KMS-11 (cell line): Measurements from ENCODE around the gene MGMT.

Experiments
- H2AFZ ChIP-seq: fragments of 200-600 bp; sonication (generic); 2 replicates; pipeline ENCODE4 v1.6.1; 2016; ENCODE audit warnings: antibody characterized with exemption, mixed run types, low read depth
- H3K27ac ChIP-seq: fragments of 200-600 bp; sonication (generic); 2 replicates; pipeline ENCODE4 v1.6.1; 2016; ENCODE audit warnings: mild to moderate bottlenecking, mixed run types
- H3K27me3 ChIP-seq: fragments of 200-600 bp; sonication (generic); 2 replicates; pipeline ENCODE4 v1.6.1; 2017; ENCODE audit warnings: mild to moderate bottlenecking, low read depth, mixed run types, moderate library complexity; ENCODE audit not compliant: insufficient read depth
- H3K36me3 ChIP-seq: fragments of 200-600 bp; sonication (generic); 2 replicates; pipeline ENCODE4 v1.6.1; 2017; ENCODE audit warnings: mild to moderate bottlenecking, mixed run types; ENCODE audit not compliant: insufficient read depth
- H3K4me1 ChIP-seq: fragments of 200-600 bp; sonication (generic); 2 replicates; pipeline ENCODE4 v1.6.1; 2016; ENCODE audit warnings: mild to moderate bottlenecking, low read depth, mixed run types; ENCODE audit not compliant: poor library complexity, severe bottlenecking
- H3K4me2 ChIP-seq: fragments of 200-600 bp; sonication (generic); 2 replicates; pipeline ENCODE4 v1.7.0; 2016; ENCODE audit warnings: mild to moderate bottlenecking, mixed run types
- H3K4me3 ChIP-seq: fragments of 200-600 bp; sonication (generic); IDR thresholded peaks from 2 replicates; pipeline ENCODE4 v1.6.1; 2017; ENCODE audit warnings: low read depth, low read length, mixed read lengths; ENCODE audit not compliant: insufficient read depth
- H3K79me2 ChIP-seq: fragments of 200-600 bp; sonication (generic); 2 replicates; pipeline ENCODE4 v1.6.1; 2016; ENCODE audit warnings: low read depth, mixed run types; ENCODE audit not compliant: insufficient read depth
- H3K9ac ChIP-seq: fragments of 200-600 bp; sonication (generic); 2 replicates; pipeline ENCODE4 v1.6.1; 2016; ENCODE audit warnings: mild to moderate bottlenecking, mixed run types
- H4K20me1 ChIP-seq: fragments of 200-600 bp; sonication (generic); 2 replicates; pipeline ENCODE4 v1.6.1; 2016; ENCODE audit warnings: mild to moderate bottlenecking, mixed run types; ENCODE audit not compliant: insufficient read depth
- TF ChIP-seq, protein P1 (sequence below): fragments of 200-600 bp; sonication (generic); conservative IDR thresholded peaks from 2 replicates; pipeline ENCODE4 v1.6.1; 2017; ENCODE audit warnings: low read depth, mild to moderate bottlenecking, antibody characterized with exemption, low read length, moderate library complexity, mixed read lengths

MGMT gene

DNA sequence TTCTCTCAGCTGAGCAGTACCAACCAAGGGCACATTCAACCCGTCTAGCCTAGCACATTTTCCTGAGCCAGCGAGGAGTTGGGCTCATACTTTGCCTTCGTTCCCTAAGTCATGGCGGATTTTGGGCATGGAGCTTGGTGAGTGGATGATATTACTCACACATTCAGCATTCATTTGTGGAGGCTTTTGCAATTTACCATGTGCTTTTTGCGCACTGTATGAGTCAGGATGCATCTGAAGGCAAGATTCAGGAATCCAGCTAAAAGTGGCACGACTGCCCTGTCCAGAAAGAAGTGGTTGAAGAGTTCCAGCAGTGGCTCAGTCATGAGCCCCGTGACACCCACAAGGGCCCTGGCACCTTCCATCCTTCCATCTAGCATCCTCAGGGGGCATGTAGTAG, 24.2 kb upstream of the MGMT start:
- TF ChIP-seq, protein P1, sequence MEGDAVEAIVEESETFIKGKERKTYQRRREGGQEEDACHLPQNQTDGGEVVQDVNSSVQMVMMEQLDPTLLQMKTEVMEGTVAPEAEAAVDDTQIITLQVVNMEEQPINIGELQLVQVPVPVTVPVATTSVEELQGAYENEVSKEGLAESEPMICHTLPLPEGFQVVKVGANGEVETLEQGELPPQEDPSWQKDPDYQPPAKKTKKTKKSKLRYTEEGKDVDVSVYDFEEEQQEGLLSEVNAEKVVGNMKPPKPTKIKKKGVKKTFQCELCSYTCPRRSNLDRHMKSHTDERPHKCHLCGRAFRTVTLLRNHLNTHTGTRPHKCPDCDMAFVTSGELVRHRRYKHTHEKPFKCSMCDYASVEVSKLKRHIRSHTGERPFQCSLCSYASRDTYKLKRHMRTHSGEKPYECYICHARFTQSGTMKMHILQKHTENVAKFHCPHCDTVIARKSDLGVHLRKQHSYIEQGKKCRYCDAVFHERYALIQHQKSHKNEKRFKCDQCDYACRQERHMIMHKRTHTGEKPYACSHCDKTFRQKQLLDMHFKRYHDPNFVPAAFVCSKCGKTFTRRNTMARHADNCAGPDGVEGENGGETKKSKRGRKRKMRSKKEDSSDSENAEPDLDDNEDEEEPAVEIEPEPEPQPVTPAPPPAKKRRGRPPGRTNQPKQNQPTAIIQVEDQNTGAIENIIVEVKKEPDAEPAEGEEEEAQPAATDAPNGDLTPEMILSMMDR: no peak
- Histone ChIP-seq H3K36me3 (no peaks in the 10 kb centered on the region), H3K4me2 (no peak overlapping the region), H3K4me3 (no peak overlapping the region), H3K79me2 (no peaks in the 10 kb centered on the region), H4K20me1 (no peaks in the 10 kb centered on the region), H3K4me1 (no peaks in the 10 kb centered on the region), H3K9ac (no peak overlapping the region), H3K27me3 (no peaks in the 10 kb centered on the region), H2AFZ (no peak overlapping the region), H3K27ac (no peak overlapping the region)

- no peak overlapping the region for H3K4me3 ChIP-seq
- TF ChIP-seq, protein P1: no peak
- H3K79me2 ChIP-seq: no peaks in the 10 kb centered on the region
- H3K27me3 ChIP-seq: no peaks in the 10 kb centered on the region
- H3K27ac ChIP-seq: no peak overlapping the region
- no peak overlapping the region for H3K9ac ChIP-seq
- H2AFZ ChIP-seq: no peak overlapping the region
- no peaks in the 10 kb centered on the region for H3K36me3 ChIP-seq
- H3K4me1 ChIP-seq: no peaks in the 10 kb centered on the region
- no peak overlapping the region for H3K4me2 ChIP-seq
- no peaks in the 10 kb centered on the region for H4K20me1 ChIP-seq
Observed at GRCh38 chr10:129444359-129444758, 22.7 kb upstream of the MGMT start.

- H3K27ac ChIP-seq: no peak overlapping the region
Observed at GRCh38 chr10:129445436-129446182, 21.4 kb upstream of the MGMT start.

DNA sequence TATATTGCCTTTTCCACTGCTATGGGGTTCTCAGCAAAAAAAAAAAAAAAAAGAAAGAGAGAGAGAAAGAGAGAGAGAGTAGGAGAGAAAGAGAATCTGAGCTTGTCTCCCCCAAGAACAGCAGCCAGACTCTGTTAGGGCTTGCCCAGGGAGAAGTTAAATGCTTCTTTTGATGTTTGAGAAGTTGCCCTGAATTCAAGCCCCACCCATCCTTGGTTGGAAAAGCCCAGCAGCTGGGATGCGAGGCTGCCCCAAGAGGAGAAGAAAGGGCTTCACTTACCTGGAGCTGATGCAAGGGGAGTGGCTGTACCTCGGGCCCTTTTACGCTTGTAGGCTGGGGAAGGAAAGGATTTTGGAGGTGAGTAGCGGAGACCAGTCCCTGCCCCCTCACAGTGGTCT, 20.9 kb upstream of the MGMT start:
- Histone ChIP-seq H3K4me3 (no peak overlapping the region), H3K9ac (no peak overlapping the region), H3K27ac (no peak overlapping the region), H3K36me3 (no peaks in the 10 kb centered on the region), H3K79me2 (no peaks in the 10 kb centered on the region), H3K27me3 (no peaks in the 10 kb centered on the region), H3K4me2 (no peak overlapping the region), H3K4me1 (no peaks in the 10 kb centered on the region), H2AFZ (no peak overlapping the region), H4K20me1 (no peaks in the 10 kb centered on the region)
- TF ChIP-seq, protein P1: no peak

More at GRCh38 chr10:129445436-129446182, 21.4 kb upstream of the MGMT start:
- Histone ChIP-seq H3K9ac (no peak overlapping the region), H3K79me2 (no peaks in the 10 kb centered on the region), H4K20me1 (no peaks in the 10 kb centered on the region), H3K4me1 (no peaks in the 10 kb centered on the region), H3K4me3 (no peak overlapping the region), H2AFZ (no peak overlapping the region), H3K4me2 (no peak overlapping the region), H3K27me3 (no peaks in the 10 kb centered on the region), H3K36me3 (no peaks in the 10 kb centered on the region)
- TF ChIP-seq, protein P1: no peak
